ENCODE data around the gene ZNF532.

DNA sequence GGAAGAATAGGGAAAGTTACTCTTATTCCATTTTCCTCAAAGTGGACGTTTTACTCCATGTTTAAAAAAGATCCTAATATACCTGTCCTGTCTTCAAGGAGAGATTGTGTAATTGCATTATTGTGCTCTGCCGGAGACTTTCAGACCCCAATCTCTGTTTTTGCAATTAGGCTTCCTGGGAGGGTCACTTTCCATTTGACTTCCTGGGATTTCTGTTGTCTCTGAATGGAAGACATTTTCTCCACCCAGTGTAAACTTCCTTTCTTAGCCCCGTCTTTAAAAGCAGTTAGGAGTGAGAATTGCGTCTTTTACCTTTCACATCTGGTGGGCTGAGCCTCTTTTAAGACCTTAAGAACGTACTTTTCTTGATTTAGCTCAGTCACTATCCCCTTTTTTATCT, 63.0 kb downstream of the ZNF532 start:
- TF ChIP-seq, protein P1, sequence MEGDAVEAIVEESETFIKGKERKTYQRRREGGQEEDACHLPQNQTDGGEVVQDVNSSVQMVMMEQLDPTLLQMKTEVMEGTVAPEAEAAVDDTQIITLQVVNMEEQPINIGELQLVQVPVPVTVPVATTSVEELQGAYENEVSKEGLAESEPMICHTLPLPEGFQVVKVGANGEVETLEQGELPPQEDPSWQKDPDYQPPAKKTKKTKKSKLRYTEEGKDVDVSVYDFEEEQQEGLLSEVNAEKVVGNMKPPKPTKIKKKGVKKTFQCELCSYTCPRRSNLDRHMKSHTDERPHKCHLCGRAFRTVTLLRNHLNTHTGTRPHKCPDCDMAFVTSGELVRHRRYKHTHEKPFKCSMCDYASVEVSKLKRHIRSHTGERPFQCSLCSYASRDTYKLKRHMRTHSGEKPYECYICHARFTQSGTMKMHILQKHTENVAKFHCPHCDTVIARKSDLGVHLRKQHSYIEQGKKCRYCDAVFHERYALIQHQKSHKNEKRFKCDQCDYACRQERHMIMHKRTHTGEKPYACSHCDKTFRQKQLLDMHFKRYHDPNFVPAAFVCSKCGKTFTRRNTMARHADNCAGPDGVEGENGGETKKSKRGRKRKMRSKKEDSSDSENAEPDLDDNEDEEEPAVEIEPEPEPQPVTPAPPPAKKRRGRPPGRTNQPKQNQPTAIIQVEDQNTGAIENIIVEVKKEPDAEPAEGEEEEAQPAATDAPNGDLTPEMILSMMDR (IDR thresholded peaks at IDR 0.05; ENCODE audit: low read length), result no peak
- no peak for TF ChIP-seq EZH2 (IDR thresholded peaks at IDR 0.05; ENCODE audit: borderline replicate concordance, low read length)

Data from OCI-LY1 (cell line).